Naive thymus-derived CD4-positive, alpha-beta T cell (primary cell): ENCODE data around the gene SNRPD3. TPM values are rescaled to one million over a fixed set of nuclear protein-coding genes. Genes with fewer than 3 reads are reported as not detected.
A peak's percentile ranks its signal among the peaks of the same experiment; 100 is the strongest.
"Not testable (repeated sequence)": the region's sequence is repeated elsewhere in the genome, so short reads cannot be mapped to it uniquely, and the experiment has no call there.

ENCODE experiments used
- ATAC-seq: fragments of 150-1000 bp; cut with Tn5 transposase; 2 replicates; pipeline ENCODE4 v1.10.0; 2021; ENCODE audit warnings: mild to moderate bottlenecking, moderate library complexity
- CTCF ChIA-PET: fragments of 350-600 bp; sonication (Branson Sonifier 250); formaldehyde crosslinking; loops from one replicate; lab custom pipeline; 2021; ENCODE audit warnings: antibody characterized with exemption; lab: Charles Lee
- POLR2A ChIA-PET: fragments of 350-600 bp; sonication (Branson Sonifier 250); formaldehyde crosslinking; loops from one replicate; lab custom pipeline; 2021; ENCODE audit warnings: antibody characterized with exemption, inconsistent platforms; lab: Charles Lee
- DNase-seq, 9 donors: peaks; one replicate each; pipeline versions ENCODE4 v3.0.0 to v3.0.0-alpha.2; 2020 to 2022; ENCODE audit warnings: mixed read lengths in 1 of 9
- H3K27ac ChIP-seq: one replicate; pipeline ENCODE4 v1.7.0; 2013; ENCODE audit warnings: mild to moderate bottlenecking, low read depth, low read length, moderate library complexity
- H3K27me3 ChIP-seq, 2 donors: one replicate each; pipeline ENCODE4 v1.7.0; 2013; ENCODE audit warnings: low read length in 2 of 2, mild to moderate bottlenecking in 2 of 2, moderate library complexity in 2 of 2; ENCODE audit not compliant: control insufficient read depth in 2 of 2, insufficient read depth in 2 of 2
- H3K36me3 ChIP-seq, 3 experiments: 1 replicate in 2 of 3; 2 replicates in 1 of 3; pipeline ENCODE4 v1.7.0; 2013; ENCODE audit warnings: low read length in 3 of 3, mild to moderate bottlenecking in 3 of 3, moderate library complexity in 1 of 3; ENCODE audit not compliant: insufficient read depth in 3 of 3, control insufficient read depth in 2 of 3
- H3K4me1 ChIP-seq, 2 donors: one replicate each; pipeline ENCODE4 v1.7.0; 2013; ENCODE audit warnings: low read length in 2 of 2, mild to moderate bottlenecking in 2 of 2, moderate library complexity in 1 of 2; ENCODE audit not compliant: control insufficient read depth in 2 of 2, insufficient read depth in 2 of 2
- H3K4me3 ChIP-seq: 2 replicates; pipeline ENCODE4 v1.7.0; 2013; ENCODE audit warnings: mild to moderate bottlenecking, low read length
- H3K9me3 ChIP-seq, 3 experiments: 1 replicate in 2 of 3; 2 replicates in 1 of 3; pipeline ENCODE4 v1.7.0; 2013; ENCODE audit warnings: low read length in 3 of 3; ENCODE audit not compliant: control insufficient read depth in 2 of 3
- H3K27ac Mint-ChIP-seq, 9 donors: one replicate each; pipeline ENCODE4 v1.8.0; 2020 to 2022; ENCODE audit warnings: mixed read lengths in 9 of 9, mild to moderate bottlenecking in 8 of 9, moderate library complexity in 5 of 9, inconsistent platforms in 2 of 9
- H3K27me3 Mint-ChIP-seq, 5 donors: one replicate each; pipeline ENCODE4 v1.8.0; 2021 to 2022; ENCODE audit warnings: mixed read lengths in 5 of 5, mild to moderate bottlenecking in 1 of 5
- H3K36me3 Mint-ChIP-seq, 5 donors: one replicate each; pipeline ENCODE4 v1.8.0; 2020 to 2022; ENCODE audit warnings: mixed read lengths in 5 of 5, mild to moderate bottlenecking in 3 of 5, inconsistent platforms in 1 of 5
- H3K4me1 Mint-ChIP-seq, 7 donors: one replicate each; pipeline ENCODE4 v1.8.0; 2020 to 2022; ENCODE audit warnings: mixed read lengths in 7 of 7, mild to moderate bottlenecking in 3 of 7, inconsistent platforms in 1 of 7
- H3K4me3 Mint-ChIP-seq, 10 donors: one replicate each; pipeline ENCODE4 v1.8.0; 2020 to 2022; ENCODE audit warnings: mild to moderate bottlenecking in 10 of 10, mixed read lengths in 10 of 10, moderate library complexity in 6 of 10, inconsistent platforms in 2 of 10
- H3K9me3 Mint-ChIP-seq, 11 donors: one replicate each; pipeline ENCODE4 v1.8.0; 2020 to 2022; ENCODE audit warnings: mixed read lengths in 11 of 11, mild to moderate bottlenecking in 4 of 11, inconsistent platforms in 1 of 11, moderate library complexity in 1 of 11
- intact Hi-C, 2 donors: fragments of 100-400 bp; cut with micrococcal nuclease; formaldehyde crosslinking; loops; one replicate each; pipeline ENCODE4 v1.15.1; 2023
- polyA plus RNA-seq, 2 donors: library from polyadenylated mRNA; unstranded; fragments of 300-500 nt; fragmentation: Illumina TruSeq; gene quantifications; one replicate each; pipeline ENCODE4 v1.2.3, GENCODE V29; 2021
- total RNA-seq, 6 experiments: library from RNA in 5 of 6; stranded (reverse) in 5 of 6; gene quantifications; 1 replicate in 5 of 6; 2 replicates in 1 of 6; pipeline ENCODE4 v1.2.3 and lab custom pipeline; 2021 to 2026

The SNRPD3 gene
- total and polyA plus RNA-seq, 7 experiments from 2014 or later: 47.5 to 95.1 (median 83.8) TPM

- intact Hi-C loops: loop anchor here (10.0 kb wide), 6 partner anchors 54 to 1934 kb away; partner anchors contain the start of genes CABIN1 (in 1 of the 2), GGT1 (in 1 of the 2), HPS4 (in 1 of the 2) and SRRD (in 1 of the 2)
- Histone ChIP-seq H3K27ac (no peak overlapping the region), H3K4me3 (no peak overlapping the region), H3K4me1 (peaks cover 9 to 15% of the 10 kb centered on the region in 2 donors), H3K27me3 (no peaks in the 10 kb centered on the region), H3K9me3 (no peaks in the 10 kb centered on the region), H3K36me3 (peaks cover 11 to 56% (median 13%) of the 10 kb centered on the region in 3 experiments)
- Mint-ChIP-seq H3K4me3 (peak overlapping the region in 1 of 10 donors; percentile 25), H3K27me3 (no peaks in the 10 kb centered on the region), H3K9me3 (no peaks in the 10 kb centered on the region), H3K4me1 (peaks cover 29 to 45% (median 37%) of the 10 kb centered on the region in 7 donors), H3K36me3 (peaks cover 0 to 39% (median 5%) of the 10 kb centered on the region in 5 donors), H3K27ac (peak overlapping the region in 3 of 9 donors; percentile 34 to 74 (median 62))
- ATAC-seq: no peak
- CTCF ChIA-PET: no interaction called here
- DNase-seq: no peak
- POLR2A ChIA-PET: no interaction called here
These were observed 4.8 kb upstream of the SNRPD3 start for GRCh38 chr22:24550902-24551435.

GRCh38 chr22:24552503-24553286 lies 3.1 kb upstream of the SNRPD3 start:
- H3K27ac ChIP-seq, DNase-seq, H3K9me3 ChIP-seq, ATAC-seq, H3K27me3 Mint-ChIP-seq, H3K27me3 ChIP-seq, H3K9me3 Mint-ChIP-seq, H3K4me3 ChIP-seq: not testable (repeated sequence)
- CTCF ChIA-PET: interaction anchor here (1.3 kb wide), 1 partner anchor 50 kb away, joined by 3 read pairs; no protein-coding TSS in a partner anchor
- Histone ChIP-seq H3K4me1 (peaks cover 20 to 29% of the 10 kb centered on the region in 2 donors), H3K36me3 (peaks cover 6 to 46% (median 8%) of the 10 kb centered on the region in 3 experiments)
- POLR2A ChIA-PET: interaction anchor here (1.0 kb wide), 1 partner anchor 128 kb away, joined by 3 read pairs; no protein-coding TSS in a partner anchor
- intact Hi-C loops: loop anchor here (10.0 kb wide), 6 partner anchors 52 to 1932 kb away; partner anchors contain the start of genes CABIN1 (in 1 of the 2), GGT1 (in 1 of the 2), HPS4 (in 1 of the 2) and SRRD (in 1 of the 2)
- Mint-ChIP-seq H3K4me1 (peaks cover 39 to 60% (median 48%) of the 10 kb centered on the region in 7 donors), H3K27ac (peak overlapping the region in 8 of 9 donors; percentile 40 to 100 (median 70)), H3K4me3 (peak overlapping the region; percentile 16 to 98 (median 92)), H3K36me3 (peaks cover 0 to 26% (median 3%) of the 10 kb centered on the region in 5 donors)

- H3K36me3 Mint-ChIP-seq: peaks cover 6 to 25% (median 12%) of the 10 kb centered on the region in 5 donors
- peaks cover 6 to 46% (median 10%) of the 10 kb centered on the region in 3 experiments for H3K36me3 ChIP-seq
- peaks cover 43 to 71% (median 59%) of the 10 kb centered on the region in 7 donors for H3K4me1 Mint-ChIP-seq
- POLR2A ChIA-PET: interaction anchor here (1.0 to 3.4 kb wide), 4 partner anchors 118 to 129 kb away, joined by 3 to 12 read pairs (median 6); partner anchors contain the start of gene ADORA2A
- H3K27ac Mint-ChIP-seq: peak overlapping the region; percentile 73 to 100 (median 93)
- H3K4me1 ChIP-seq: peaks cover 20 to 29% of the 10 kb centered on the region in 2 donors
- H3K4me3 Mint-ChIP-seq: peak overlapping the region; percentile 90 to 99 (median 96)
- no peak for ATAC-seq
- no peaks in the 10 kb centered on the region for H3K27me3 ChIP-seq
- peak overlapping the region; percentile 92 for H3K27ac ChIP-seq
- CTCF ChIA-PET: interaction anchor here (1.3 kb wide), 1 partner anchor 51 kb away, joined by 3 read pairs; no protein-coding TSS in a partner anchor
- H3K27me3 Mint-ChIP-seq: no peaks in the 10 kb centered on the region
- no peaks in the 10 kb centered on the region for H3K9me3 Mint-ChIP-seq
- peak overlapping the region; percentile 88 for H3K4me3 ChIP-seq
- intact Hi-C loops: loop anchor here (2.0 to 10.0 kb wide), 7 partner anchors 51 to 1931 kb away; partner anchors contain the start of genes CABIN1 (in 1 of the 2), GGT1 (in 1 of the 2), HPS4 (in 1 of the 2) and SPECC1L (in 1 of the 2)
- DNase-seq: peak in 2 of 9 donors; percentile 3 to 8
- no peaks in the 10 kb centered on the region for H3K9me3 ChIP-seq
These were observed 2.0 kb upstream of the SNRPD3 start for GRCh38 chr22:24553597-24554312.

- Histone ChIP-seq H3K4me1 (peaks cover 20 to 36% of the 10 kb centered on the region in 2 donors), H3K36me3 (peaks cover 6 to 46% (median 10%) of the 10 kb centered on the region in 3 experiments)
- peaks cover 7 to 25% (median 14%) of the 10 kb centered on the region in 5 donors for H3K36me3 Mint-ChIP-seq
These were observed 1.3 kb upstream of the SNRPD3 start, which contains the start of gene GUCD1 for GRCh38 chr22:24554313-24555164. GUCD1 (minus strand) TSS chr22:24555138; CDS start chr22:24554991, 147 bp downstream.

GRCh38 chr22:24559471-24559870 lies 3.7 kb downstream of the SNRPD3 start:
- no peak for DNase-seq
- ChIA-PET CTCF (no interaction called here), POLR2A (interaction anchor here (0.6 kb wide), 1 partner anchor 701 kb away, joined by 3 read pairs; no protein-coding TSS in a partner anchor)
- peaks cover 17 to 42% of the 10 kb centered on the region in 2 donors for H3K4me1 ChIP-seq
- no peaks in the 10 kb centered on the region for H3K27me3 ChIP-seq
- no peak overlapping the region for H3K27ac ChIP-seq
- H3K9me3 Mint-ChIP-seq: no peaks in the 10 kb centered on the region
- H3K36me3 Mint-ChIP-seq: peaks cover 7 to 24% (median 14%) of the 10 kb centered on the region in 5 donors
- H3K27ac Mint-ChIP-seq: peak overlapping the region in 1 of 9 donors; percentile 32
- H3K4me3 Mint-ChIP-seq: peak overlapping the region in 2 of 10 donors; percentile 10 to 90
- H3K36me3 ChIP-seq: peaks cover 9 to 67% (median 17%) of the 10 kb centered on the region in 3 experiments
- intact Hi-C loops: loop anchor here (10.0 kb wide), 6 partner anchors 45 to 1925 kb away; partner anchors contain the start of genes CABIN1 (in 1 of the 2), GGT1 (in 1 of the 2), HPS4 (in 1 of the 2) and SRRD (in 1 of the 2)
- H3K9me3 ChIP-seq: no peaks in the 10 kb centered on the region
- peaks cover 32 to 78% (median 66%) of the 10 kb centered on the region in 7 donors for H3K4me1 Mint-ChIP-seq
- no peak for ATAC-seq
- H3K27me3 Mint-ChIP-seq: no peaks in the 10 kb centered on the region
- H3K4me3 ChIP-seq: no peak overlapping the region

More at GRCh38 chr22:24554313-24555164, 1.3 kb upstream of the SNRPD3 start, which contains the start of gene GUCD1:
- Mint-ChIP-seq H3K27me3 (no peaks in the 10 kb centered on the region), H3K4me1 (peaks cover 44 to 79% (median 65%) of the 10 kb centered on the region in 7 donors), H3K4me3 (peak within 1 kb of the TSS; percentile 90 to 100 (median 98)), H3K27ac (peak within 1 kb of the TSS; percentile 93 to 100 (median 98)), H3K9me3 (no peaks in the 10 kb centered on the region)
- no peaks in the 10 kb centered on the region for H3K9me3 ChIP-seq
- ChIA-PET CTCF (interaction anchor here (1.1 kb wide), 1 partner anchor 133 kb away, joined by 3 read pairs; no protein-coding TSS in a partner anchor), POLR2A (interaction anchor here (0.6 to 3.4 kb wide), 7 partner anchors 10 to 660 kb away, joined by 3 to 12 read pairs (median 5); partner anchors contain the start of genes ADORA2A and MIF)
- DNase-seq: peak in 6 of 9 donors; percentile 1 to 43 (median 17)
- no peaks in the 10 kb centered on the region for H3K27me3 ChIP-seq
- H3K27ac ChIP-seq: peak within 1 kb of the TSS; percentile 92
- peak within 1 kb of the TSS; percentile 98 for H3K4me3 ChIP-seq
- no peak for ATAC-seq
- intact Hi-C loops: loop anchor here (1.0 to 10.0 kb wide), 16 partner anchors 50 to 1930 kb away; partner anchors contain the start of genes CABIN1 (in 2 of the 2), SPECC1L (in 2 of the 2), ADORA2A (in 1 of the 2) and DERL3 (in 1 of the 2)
